Subcutaneous abdominal adipose tissue (tissue), 5 donors: ENCODE data around the gene CEP57.
"Not testable (repeated sequence)": the region's sequence is repeated elsewhere in the genome, so short reads cannot be mapped to it uniquely, and the experiment has no call there.

Source experiments
- H3K27ac ChIP-seq: one replicate; pipeline ENCODE4 v1.7.0; 2013; ENCODE audit warnings: low read depth, mild to moderate bottlenecking, inconsistent platforms, low read length, moderate library complexity
- H3K27me3 ChIP-seq, 5 donors: one replicate each; pipeline ENCODE4 v1.7.0; 2013; ENCODE audit warnings: low read length in 5 of 5, inconsistent platforms in 1 of 5; ENCODE audit not compliant: control insufficient read depth in 5 of 5, insufficient read depth in 4 of 5
- H3K36me3 ChIP-seq, 5 donors: one replicate each; pipeline ENCODE4 v1.7.0; 2013; ENCODE audit warnings: low read length in 5 of 5; ENCODE audit not compliant: control insufficient read depth in 5 of 5, insufficient read depth in 5 of 5
- H3K4me1 ChIP-seq, 5 donors: one replicate each; pipeline ENCODE4 v1.7.0; 2013; ENCODE audit warnings: low read length in 5 of 5, mild to moderate bottlenecking in 3 of 5, moderate library complexity in 1 of 5; ENCODE audit not compliant: control insufficient read depth in 5 of 5, insufficient read depth in 5 of 5
- H3K4me3 ChIP-seq, 5 donors: one replicate each; pipeline ENCODE4 v1.7.0; 2013; ENCODE audit warnings: low read length in 5 of 5, low read depth in 1 of 5
- H3K9ac ChIP-seq, 5 donors: one replicate each; pipeline ENCODE4 v1.7.0; 2013; ENCODE audit warnings: low read length in 5 of 5, mild to moderate bottlenecking in 4 of 5, moderate library complexity in 3 of 5
- H3K9me3 ChIP-seq, 5 donors: one replicate each; pipeline ENCODE4 v1.7.0; 2013; ENCODE audit warnings: low read length in 5 of 5; ENCODE audit not compliant: control insufficient read depth in 5 of 5
- donor health status: healthy.
- donor health status: healthy.
- donor health status: healthy.
- donor health status: healthy.
- donor health status: healthy.

Gene CEP57

DNA sequence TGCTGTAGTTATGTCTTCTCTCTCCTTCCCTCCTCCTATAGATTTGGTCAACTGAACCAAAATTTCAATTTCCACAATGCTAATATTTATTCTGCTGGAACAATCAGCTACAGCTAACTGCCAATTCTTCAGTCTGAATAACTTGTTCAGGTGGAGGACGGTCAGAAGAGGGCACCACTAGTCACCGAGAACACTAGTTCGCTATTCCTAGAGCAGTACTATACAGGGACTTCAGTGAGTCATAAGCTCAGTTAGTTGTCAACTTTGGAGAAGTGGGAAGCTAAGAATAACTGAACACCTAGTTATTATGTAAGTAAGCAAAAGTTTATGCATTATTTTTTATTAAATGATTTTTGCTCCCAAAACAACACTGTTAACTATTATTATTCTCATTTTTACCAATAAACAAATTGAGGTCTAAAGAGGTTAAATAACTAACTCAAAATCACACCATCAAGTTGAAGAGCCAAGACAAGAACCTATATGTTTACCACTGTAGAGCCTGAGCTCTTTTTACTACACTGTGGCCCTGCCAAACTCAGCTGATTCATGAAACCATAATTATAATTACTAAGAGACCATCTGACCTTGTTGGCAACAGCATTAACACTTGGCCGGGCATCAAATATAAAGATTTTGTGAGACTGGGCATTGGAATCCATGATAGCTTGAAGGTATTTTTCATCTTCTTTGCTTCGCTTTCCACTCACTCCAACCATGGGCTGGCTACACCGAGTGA lies 59.0 kb downstream of the CEP57 start:
- Histone ChIP-seq H3K36me3 (peaks cover 26 to 56% (median 35%) of the 10 kb centered on the region in 5 donors), H3K9ac (no peak overlapping the region), H3K4me3 (no peak overlapping the region), H3K27ac (peak overlapping the region; percentile 16), H3K9me3 (no peaks in the 10 kb centered on the region), H3K27me3 (no peaks in the 10 kb centered on the region), H3K4me1 (peaks cover 0 to 13% (median 5%) of the 10 kb centered on the region in 5 donors)

DNA sequence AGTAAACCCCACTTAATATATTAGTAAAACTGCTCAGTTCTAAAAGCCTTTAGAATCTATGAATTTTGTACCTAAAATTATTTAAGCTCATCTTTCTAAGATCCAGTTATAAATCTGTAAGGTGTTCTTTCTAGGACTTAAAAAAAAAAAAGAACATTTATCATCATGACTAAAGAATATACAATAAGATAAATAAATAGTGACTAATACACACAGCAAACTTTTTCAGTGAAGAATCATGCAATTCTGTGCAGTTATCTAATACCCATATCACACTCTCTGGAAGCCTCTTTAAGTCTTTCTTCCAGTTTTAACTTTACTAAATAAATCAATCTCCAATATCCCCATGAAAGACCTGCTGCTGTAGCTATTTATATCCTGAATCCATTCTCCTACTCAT lies 59.8 kb downstream of the CEP57 start:
- H3K4me3 ChIP-seq = no peak overlapping the region
- no peaks in the 10 kb centered on the region for H3K27me3 ChIP-seq
- H3K27ac ChIP-seq = peak overlapping the region; percentile 16
- H3K9ac ChIP-seq = no peak overlapping the region
- H3K36me3 ChIP-seq = peaks cover 19 to 55% (median 35%) of the 10 kb centered on the region in 5 donors
- H3K9me3 ChIP-seq = no peaks in the 10 kb centered on the region
- peaks cover 0 to 13% (median 5%) of the 10 kb centered on the region in 5 donors for H3K4me1 ChIP-seq

GRCh38 chr11:95853138-95853537 lies 62.8 kb downstream of the CEP57 start:
- no peak overlapping the region for H3K27ac ChIP-seq

GRCh38 chr11:95853862-95854261 lies 63.6 kb downstream of the CEP57 start:
- Histone ChIP-seq H3K9ac (no peak overlapping the region), H3K27me3 (no peaks in the 10 kb centered on the region), H3K4me1 (peaks cover 0 to 13% (median 5%) of the 10 kb centered on the region in 5 donors), H3K9me3 (no peaks in the 10 kb centered on the region), H3K36me3 (peaks cover 13 to 45% (median 29%) of the 10 kb centered on the region in 5 donors), H3K27ac (no peak overlapping the region), H3K4me3 (no peak overlapping the region)

More at GRCh38 chr11:95853138-95853537, 62.8 kb downstream of the CEP57 start:
- Histone ChIP-seq H3K9ac (no peak overlapping the region), H3K9me3 (no peaks in the 10 kb centered on the region), H3K27me3 (no peaks in the 10 kb centered on the region), H3K36me3 (peaks cover 10 to 48% (median 30%) of the 10 kb centered on the region in 5 donors), H3K4me3 (no peak overlapping the region), H3K4me1 (peaks cover 0 to 13% (median 5%) of the 10 kb centered on the region in 5 donors)

GRCh38 chr11:95854362-95854761 lies 64.1 kb downstream of the CEP57 start:
- not testable (repeated sequence) for H3K4me1 ChIP-seq, H3K27ac ChIP-seq, H3K27me3 ChIP-seq, H3K9me3 ChIP-seq, H3K4me3 ChIP-seq, H3K9ac ChIP-seq
- peaks cover 13 to 43% (median 29%) of the 10 kb centered on the region in 5 donors for H3K36me3 ChIP-seq

DNA sequence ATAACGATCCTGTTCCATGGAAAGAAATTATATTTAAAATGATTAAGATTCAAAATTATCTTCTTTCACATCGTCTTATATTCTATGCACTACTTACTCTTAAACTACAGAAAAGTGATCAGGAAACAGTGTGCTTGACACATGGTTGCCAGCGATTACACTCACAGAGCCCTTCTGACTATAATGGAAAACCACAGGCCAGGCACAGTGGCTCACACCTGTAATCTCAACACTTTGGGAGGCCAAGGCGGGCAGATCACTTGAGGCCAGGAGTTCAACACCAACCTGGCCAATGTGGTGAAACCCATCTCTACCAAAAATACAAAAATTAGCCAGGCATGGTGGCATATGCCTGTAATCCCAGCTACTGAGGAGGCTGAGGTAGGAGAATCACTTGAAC lies 69.7 kb downstream of the CEP57 start:
- H3K27me3 ChIP-seq, H3K4me1 ChIP-seq, H3K9me3 ChIP-seq, H3K4me3 ChIP-seq, H3K27ac ChIP-seq, H3K9ac ChIP-seq: not testable (repeated sequence)
- peaks cover 20 to 45% (median 38%) of the 10 kb centered on the region in 5 donors for H3K36me3 ChIP-seq

DNA sequence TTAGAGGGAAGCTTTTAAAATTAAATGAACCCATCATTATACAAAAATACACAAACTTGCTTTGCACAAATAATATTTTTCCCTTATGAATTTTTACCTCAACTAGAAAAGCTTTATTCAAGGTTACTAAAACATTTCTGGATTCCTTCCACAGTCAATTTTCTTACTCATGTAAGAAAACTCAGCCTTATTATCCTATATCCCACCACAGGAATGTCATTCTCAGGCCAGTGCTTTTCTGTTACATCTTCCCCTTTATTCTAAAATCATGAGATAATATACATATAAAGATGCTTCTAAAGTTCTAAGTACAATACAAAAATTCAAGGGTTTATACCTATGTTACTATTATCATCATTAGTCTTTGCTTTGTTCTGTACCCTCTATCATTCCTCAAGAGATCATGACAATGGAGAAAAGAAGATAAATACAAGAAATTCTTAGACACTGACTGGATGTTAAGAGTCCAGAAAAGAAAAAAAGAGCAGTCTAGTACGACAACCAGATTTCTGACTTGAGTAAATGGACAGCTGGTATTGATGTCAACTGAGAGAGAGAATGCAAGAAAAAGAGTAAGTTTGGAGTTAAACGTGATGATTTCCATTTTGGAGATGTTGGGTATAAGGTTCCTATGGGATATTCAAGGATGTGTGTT lies 73.3 kb downstream of the CEP57 start:
- Histone ChIP-seq H3K4me3 (no peak overlapping the region), H3K36me3 (peaks cover 10 to 28% (median 22%) of the 10 kb centered on the region in 5 donors), H3K9me3 (no peaks in the 10 kb centered on the region), H3K9ac (no peak overlapping the region), H3K27me3 (no peaks in the 10 kb centered on the region), H3K4me1 (no peaks in the 10 kb centered on the region), H3K27ac (no peak overlapping the region)

- Histone ChIP-seq H3K36me3 (peaks cover 8 to 21% (median 13%) of the 10 kb centered on the region in 5 donors), H3K9me3 (no peaks in the 10 kb centered on the region), H3K27ac (no peak overlapping the region), H3K27me3 (no peaks in the 10 kb centered on the region), H3K4me3 (no peak overlapping the region), H3K4me1 (no peaks in the 10 kb centered on the region), H3K9ac (no peak overlapping the region)
Measured at GRCh38 chr11:95867105-95867504, 76.8 kb downstream of the CEP57 start.

- H3K4me3 ChIP-seq, H3K36me3 ChIP-seq, H3K27ac ChIP-seq, H3K9me3 ChIP-seq, H3K4me1 ChIP-seq, H3K9ac ChIP-seq, H3K27me3 ChIP-seq: not testable (repeated sequence)
Measured at GRCh38 chr11:95870877-95871276, 80.6 kb downstream of the CEP57 start.

DNA sequence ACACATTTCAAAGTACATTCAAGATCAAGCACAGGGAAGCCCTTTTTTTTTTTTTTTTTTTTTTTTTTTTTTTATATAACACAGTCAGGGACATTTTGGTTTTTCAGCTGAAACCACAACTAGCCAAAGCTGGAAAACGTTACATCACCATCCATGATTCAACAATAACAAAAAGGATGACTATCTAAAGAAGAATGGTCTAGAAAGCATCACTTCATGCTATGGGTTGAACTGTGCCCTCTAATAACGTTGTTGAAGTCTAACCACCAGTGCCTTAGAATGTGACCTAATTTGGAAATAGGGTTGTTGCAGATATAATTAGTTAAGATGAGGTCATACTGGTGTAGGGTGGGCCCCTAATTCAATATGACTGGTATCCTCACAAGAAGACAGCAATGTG lies 87.0 kb downstream of the CEP57 start:
- H3K36me3 ChIP-seq = peaks cover 0 to 11% (median 5%) of the 10 kb centered on the region in 5 donors
- no peaks in the 10 kb centered on the region for H3K4me1 ChIP-seq
- H3K9ac ChIP-seq = no peak overlapping the region
- H3K4me3 ChIP-seq = no peak overlapping the region
- no peak overlapping the region for H3K27ac ChIP-seq
- no peaks in the 10 kb centered on the region for H3K27me3 ChIP-seq
- H3K9me3 ChIP-seq = no peaks in the 10 kb centered on the region
